ENCODE measurements around the gene PPP1R16B. TPM values are rescaled to one million over a fixed set of nuclear protein-coding genes. Genes with fewer than 3 reads are reported as not detected.

Gene PPP1R16B
- total and polyA plus RNA-seq, 2 of the 8 experiments (the other 6 are each of a cell fraction or from before 2014, with no cell fraction given): 2.6 to 8.9 TPM

GRCh38 chr20:38841570-38841969 is 36.1 kb downstream of the PPP1R16B start (continued):
- no peak for TF ChIP-seq CREB1 (IDR thresholded peaks at IDR 0.05)
- no peak for TF ChIP-seq HDAC6 (IDR thresholded peaks at IDR 0.05; ENCODE audit: low read depth, low read length)
- no peak for TF ChIP-seq BRCA1 (IDR thresholded peaks at IDR 0.05; ENCODE audit: low read depth, low read length)
- no peak for TF ChIP-seq BCL11A (IDR thresholded peaks at IDR 0.05; ENCODE audit: low read depth in 2 of 2, low read length in 2 of 2)
- TF ChIP-seq CHD7 (IDR thresholded peaks at IDR 0.05; ENCODE audit: insufficient replicate concordance, low read length): no peak
- no peak for TF ChIP-seq FOSL1 (IDR thresholded peaks at IDR 0.05; ENCODE audit: insufficient read depth, low read depth, low read length)
- no peak for TF ChIP-seq USF2 (IDR thresholded peaks at IDR 0.05; ENCODE audit: low read length)
